GM12892 (cell line): ENCODE measurements around the gene VWF.

Experiments
- POLR2A ChIP-seq: IDR thresholded peaks from 2 replicates; pipeline ENCODE4 v1.6.1; 2011; ENCODE audit warnings: low read depth, low read length, control low read depth
- TAF1 ChIP-seq: IDR thresholded peaks from 2 replicates; pipeline ENCODE4 v1.6.1; 2011; ENCODE audit warnings: low read depth, mild to moderate bottlenecking, control low read depth, low read length, borderline replicate concordance

GRCh38 chr12:5973461-5974115 lies 150.9 kb downstream of the VWF start:
- TF ChIP-seq POLR2A (no peak), TAF1 (no peak)
